Fibroblast of skin of right quadriceps (primary cell): ENCODE data around the gene PTMA.
"Not testable (repeated sequence)": the region's sequence is repeated elsewhere in the genome, so short reads cannot be mapped to it uniquely, and the experiment has no call there.

Source experiments
- DNase-seq: peaks from one replicate; pipeline ENCODE4 v3.0.0-alpha.2; 2013

Gene PTMA

GRCh38 chr2:231707927-231708772, at the start of gene PTMA:
Gene PTMA (plus strand): TSS chr2:231708525. CDS start chr2:231708707, 182 bp downstream.
- peak; percentile 100 for DNase-seq

DNA sequence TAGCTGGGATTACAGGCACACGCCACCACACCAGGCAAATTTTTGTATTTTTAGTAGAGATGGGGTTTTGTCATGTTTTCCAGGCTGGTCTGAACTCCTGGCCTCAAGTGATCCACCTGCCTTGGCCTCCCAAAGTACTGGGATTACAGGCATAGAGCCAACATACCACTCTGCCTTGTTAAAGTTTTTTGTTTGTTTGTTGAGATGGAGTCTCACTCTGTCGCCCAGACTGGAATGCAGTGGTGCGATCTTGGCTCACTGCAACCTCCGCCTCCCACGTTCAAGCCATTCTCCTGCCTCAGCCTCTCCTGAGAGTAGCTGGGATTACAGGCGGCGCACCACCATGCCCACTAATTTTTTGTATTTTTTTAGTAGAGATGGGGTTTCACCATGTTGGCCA, 48.3 kb upstream of the PTMA start:
- not testable (repeated sequence) for DNase-seq

DNA sequence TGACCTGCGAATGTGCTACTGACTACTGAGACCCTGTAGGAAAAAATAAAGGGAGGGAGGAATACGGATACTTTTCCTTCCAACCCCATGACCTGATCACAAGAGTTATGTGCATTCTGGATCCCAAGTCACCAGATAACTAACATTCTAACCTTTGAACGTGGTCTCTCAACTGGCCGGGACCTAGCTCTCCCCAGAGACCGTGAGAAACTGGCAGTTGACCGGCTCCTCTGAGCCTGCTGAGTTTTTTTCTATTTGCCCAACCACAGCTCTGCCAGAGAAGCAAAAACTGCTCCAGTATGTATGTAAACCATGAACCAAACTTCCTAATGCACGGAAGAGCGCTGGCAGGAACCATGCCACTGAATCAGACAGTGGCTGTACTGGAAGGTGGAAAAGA, 47.5 kb upstream of the PTMA start:
- no peak for DNase-seq

- DNase-seq = no peak
Observed at GRCh38 chr2:231661422-231662027, 46.8 kb upstream of the PTMA start.

DNA sequence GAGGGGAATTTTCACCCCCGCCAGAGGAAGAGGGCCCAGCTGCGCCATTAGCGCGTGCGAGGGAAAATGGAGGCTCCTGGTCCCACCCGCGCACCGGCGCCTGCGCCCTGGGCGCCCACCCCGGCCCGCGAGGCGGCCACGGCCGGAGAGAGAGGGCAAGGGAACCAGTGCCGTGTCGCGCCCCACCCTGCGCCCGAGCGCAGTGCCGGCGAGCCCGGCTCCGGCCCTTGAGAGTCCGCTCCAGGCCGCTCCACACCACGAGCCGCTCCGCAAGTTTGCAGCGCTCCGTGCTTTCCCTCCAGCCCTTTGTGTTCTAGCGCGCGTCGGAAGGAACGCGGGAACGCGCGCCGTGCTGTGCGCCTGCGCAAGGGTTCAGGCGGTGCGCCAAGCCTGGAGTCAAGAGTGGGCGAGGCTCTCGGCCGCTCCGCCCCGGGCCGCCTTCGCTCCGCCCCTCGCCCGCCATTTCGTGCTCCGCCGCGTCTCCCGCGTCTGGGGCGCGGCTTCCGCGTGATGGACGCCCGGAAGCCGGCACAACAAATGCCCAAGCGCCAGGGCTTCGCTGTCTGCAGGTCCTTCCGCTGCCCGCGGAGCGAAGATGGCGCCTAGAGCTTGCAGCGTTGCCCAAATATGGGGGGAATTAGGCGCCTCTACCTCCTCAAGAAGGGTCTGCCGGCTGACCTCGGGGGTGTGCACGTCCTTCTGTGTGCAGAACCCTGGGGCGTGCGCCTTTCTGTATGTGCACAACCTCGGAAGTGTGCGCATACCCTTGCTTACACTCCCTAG, 46.1 kb upstream of the PTMA start:
- DNase-seq = peak; percentile 97

DNA sequence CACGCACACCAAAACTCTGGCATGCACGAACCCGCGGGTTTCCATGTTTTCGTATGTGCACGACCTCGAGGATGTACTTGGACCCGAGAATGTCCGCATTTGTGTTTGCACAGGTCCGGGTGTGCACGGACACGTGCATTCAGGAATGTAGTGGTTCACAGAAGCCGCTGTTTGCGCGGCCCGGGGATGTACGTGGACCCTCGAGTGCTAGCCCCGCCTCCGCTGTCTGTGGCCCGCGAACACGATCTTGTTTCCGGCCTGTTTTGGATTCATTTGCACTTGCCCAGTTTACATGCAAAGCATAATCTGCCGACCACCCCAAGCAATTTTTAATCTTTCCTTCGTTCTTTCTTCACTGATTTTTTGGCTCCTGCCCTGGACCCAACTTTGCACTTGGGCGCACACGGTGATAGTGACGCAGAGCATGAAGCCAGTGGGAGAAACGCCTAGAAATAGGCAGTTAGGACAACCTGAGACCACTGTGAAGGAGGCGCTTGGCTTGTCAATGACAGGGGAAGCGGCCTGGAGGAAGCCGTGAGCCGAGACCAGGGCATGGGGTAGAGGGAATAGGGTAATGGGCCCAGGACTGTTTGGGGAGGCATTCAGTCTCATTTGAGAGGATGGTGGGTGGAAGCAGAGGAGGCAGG, 45.4 kb upstream of the PTMA start:
- no peak for DNase-seq

GRCh38 chr2:231663458-231664212, 44.7 kb upstream of the PTMA start:
- no peak for DNase-seq

- no peak for DNase-seq
Observed at GRCh38 chr2:231664727-231665126, 43.6 kb upstream of the PTMA start.

DNA sequence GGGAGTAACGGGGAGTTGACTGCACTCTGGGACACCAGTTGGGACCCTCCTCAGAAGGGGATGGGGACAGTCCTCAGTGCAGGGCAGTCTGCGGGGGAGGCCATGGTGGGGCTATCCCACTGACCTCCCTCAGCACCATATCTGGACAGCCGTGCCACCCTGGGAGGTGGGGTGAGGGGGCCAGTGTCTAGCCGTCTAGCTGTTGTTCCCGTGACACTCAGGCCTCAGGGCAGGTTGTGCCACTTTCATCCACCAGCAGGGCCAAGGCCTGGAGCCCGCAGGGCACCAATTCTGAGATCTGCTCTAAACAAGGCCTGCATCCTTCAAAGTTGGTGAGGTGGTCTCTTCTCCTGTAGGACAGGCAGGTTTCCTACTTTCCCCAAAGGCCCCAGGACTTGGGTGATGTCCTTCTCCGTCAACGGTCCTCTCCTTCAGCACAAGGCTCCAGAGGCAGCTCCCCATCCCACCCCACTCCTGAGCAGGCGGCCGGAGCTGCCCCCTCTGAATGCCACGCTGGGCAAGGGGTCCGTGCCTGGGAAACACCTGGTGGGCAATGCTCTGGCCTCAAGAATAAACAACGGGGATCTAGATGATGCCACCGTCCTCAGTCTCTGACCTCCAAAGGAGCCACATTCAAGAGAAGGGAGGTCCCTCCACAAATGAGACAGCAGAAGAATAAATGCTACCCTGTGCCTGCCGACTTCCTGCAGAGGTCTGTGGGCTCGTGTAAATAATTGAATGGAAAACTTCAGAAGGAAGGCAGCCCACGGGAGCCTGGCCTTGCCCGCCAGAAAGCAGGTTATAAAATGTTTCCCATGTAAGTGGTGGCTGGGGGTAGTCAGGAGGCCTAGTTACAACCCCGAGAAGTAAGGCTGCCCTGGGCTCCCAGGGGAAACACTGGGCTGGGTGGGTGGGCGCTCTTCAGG, 42.8 kb upstream of the PTMA start:
- DNase-seq = no peak

DNA sequence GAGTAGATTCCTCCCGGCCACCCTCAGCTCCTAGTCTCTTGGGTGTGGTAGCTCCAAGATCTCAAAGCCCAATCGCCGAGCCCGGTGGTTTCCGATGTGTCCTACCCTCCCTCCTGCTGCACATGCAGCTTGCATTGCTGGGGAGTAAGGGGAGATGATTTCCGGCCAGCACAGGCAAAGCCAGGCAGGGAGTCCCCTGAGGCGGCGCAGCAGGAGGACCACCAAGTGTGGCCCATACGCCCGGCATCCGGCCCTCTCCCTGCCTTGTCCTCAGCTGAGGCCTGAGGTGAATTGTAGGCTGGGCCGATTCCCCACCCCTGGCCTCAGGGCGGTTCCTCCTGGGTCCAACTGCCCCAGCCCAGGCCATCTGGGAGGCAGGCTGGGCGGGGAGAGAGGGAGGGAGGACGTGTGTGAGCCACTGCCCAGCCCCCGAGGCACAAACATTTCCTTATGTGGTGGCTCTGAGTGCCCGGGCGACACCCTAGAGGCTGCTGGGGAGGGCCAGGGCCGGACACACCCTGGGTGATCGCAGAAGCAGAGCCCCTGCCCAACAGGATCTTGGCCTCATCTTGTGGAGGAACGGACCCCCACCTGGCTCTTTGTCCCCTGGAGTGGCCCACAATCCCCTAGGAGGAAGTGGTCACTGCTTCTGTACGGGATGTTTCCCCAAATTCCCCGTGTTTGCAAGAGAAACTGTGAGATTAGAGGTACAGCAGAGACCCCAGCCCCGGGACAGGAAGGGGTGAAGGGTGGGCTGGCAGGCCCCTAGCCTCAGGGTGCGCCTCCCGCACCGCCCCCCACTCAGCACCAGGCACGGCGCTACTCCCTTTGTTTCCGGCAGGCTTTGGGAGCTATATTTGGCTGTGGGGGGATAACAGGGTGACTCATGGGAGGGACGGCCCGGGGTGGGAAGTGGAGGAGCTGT, 41.9 kb upstream of the PTMA start:
- peak; percentile 95 for DNase-seq

GRCh38 chr2:231667096-231667427, 41.3 kb upstream of the PTMA start:
- DNase-seq = no peak

GRCh38 chr2:231667496-231667895, 40.8 kb upstream of the PTMA start:
- DNase-seq = no peak

DNA sequence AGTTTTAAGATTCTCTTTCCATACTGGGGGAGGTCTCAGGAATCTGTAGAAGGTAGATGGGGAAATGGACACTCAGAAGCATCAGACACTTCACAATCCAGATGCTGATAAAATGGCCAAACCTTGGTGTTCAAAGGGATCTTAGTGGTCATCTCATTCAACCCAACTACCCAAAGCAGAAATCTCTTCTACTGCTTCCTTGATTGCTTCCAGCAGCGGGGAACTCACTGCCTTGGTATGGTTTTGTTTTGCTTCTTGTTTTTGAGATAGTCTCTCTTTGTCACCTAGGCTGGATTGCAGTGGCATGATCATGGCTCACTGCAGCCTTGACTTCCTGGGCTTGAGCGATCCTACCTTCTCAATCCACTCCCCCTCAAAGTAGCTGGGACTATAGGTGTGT, 39.3 kb upstream of the PTMA start:
- DNase-seq = no peak

DNA sequence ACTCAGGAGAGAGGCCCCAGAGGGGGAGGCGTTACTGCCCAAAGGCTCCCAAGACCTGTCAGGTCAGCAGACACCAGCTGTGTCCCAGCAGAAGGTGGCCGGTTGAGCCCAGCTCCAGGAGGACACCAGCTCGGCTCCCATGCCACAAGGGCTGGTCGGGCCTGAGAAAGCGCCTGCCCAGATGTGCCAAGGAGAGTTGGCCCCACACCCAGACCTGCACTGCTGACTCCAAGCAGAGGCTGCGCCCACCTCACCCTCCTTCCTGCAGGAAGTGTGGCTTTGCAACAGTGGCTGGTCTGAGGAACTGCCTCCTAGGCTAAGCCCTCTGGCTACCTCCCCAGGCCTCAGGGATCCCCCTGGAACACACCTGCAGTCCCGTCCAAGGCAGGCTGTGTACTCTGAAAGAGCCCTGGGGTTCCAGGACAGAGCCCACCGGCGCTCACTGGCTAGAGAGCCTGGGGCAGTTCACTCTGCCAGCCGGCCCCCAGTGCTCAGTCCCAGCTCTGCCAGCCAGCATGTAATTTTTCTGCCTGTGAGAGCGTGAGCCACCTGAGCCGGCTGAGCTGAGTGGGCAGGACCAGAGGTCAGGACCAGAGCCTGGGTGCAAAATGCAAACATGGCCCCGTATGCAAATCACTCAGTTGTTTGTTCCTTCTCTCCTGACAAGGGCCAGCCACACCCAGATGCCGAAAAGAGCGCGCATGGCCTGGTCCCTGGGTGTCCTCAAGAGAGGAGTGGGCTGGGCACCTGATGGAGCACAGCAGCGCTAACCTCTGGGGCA, 36.9 kb upstream of the PTMA start:
- no peak for DNase-seq

DNA sequence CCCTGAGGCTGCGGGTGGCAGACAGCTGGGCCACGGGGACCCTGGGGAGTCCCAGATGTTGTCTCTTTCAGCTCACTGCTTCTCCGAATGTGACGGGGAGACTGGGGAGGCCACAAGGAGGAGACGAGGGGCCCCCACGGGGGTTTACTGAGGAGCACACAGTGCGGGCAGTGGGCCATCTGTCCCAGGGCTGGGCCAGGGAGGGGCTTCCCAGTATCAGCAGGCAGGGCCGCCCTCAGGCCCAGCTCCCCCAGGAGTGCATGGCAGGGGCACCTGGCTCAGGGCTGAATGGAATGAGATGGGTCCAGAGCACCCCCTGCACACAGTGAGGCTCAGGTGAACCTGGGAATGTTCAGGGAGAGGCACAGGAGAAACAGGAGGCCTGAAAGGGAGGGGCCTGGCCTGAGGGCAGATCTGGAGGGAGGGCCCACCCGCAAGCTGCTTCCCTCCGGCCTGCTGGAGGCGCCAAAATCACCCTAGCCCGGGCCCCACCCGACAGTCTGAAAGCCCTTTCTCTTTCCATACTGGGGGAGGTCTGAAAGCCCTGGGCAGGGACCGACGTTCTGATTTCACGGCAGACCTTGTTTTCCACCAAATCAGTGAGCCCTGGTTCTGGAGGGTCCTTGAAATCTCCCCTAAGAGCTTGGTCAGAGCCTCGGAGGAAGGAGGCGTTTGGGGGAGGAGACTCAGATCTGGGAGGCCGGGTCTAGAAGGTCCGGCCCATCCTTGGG, 35.5 kb upstream of the PTMA start:
- DNase-seq = peak; percentile 74

DNA sequence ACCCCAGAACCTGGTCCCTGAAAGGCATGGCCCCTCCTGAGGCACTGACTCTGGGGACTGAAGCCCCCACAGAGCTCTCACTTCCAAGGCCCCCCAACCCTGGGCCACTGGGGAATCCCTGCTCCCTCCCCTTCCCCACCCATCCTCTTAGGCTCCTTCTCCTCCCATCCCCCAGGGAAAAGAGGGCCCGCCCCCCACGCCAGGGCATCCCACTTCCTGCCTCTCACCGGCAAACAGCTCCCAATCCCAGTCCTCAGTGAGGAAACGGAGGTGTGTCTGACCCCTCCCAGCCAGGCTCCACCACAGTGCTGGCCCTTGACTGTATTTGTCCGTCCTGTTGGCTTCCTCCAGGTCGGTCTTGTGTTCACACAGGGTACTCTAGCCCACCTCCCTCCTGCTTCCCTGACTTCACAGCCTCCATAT, 35.0 kb upstream of the PTMA start:
- DNase-seq = peak; percentile 54

DNA sequence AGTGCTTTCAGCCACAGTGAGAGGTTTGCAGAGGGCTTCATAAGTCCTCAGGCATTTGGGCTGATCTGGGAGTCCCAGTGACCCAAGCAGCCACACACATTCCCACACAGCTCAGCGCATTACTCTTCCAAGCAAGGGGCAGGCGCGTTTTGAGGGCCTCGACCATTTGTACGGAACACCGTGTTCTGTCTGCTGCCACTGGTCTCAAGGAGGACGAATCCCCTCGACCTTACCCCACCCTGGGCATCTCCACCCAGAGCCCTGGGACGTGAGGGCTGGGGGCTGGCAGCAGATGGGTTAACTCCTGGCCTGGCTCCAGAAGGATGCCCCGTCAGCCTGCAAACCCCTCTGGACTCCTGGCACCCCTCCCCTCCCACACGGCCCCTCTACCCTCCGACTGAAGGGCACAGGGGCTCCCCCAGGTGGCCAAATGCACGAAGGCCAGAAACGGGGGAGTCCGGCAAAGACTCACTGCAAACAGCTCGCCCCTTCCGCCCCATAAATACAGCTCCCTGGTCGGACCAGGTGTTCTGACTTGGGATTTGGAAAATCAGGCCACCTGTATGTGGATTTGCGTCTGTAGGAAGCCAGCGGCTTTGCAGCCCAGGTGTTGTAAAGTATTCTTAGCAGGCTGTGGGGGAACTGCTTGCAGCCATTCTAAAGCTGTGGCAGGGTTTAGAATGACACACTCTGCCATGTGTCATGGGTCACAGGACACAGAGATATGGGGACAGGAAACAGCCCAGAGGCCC, 33.6 kb upstream of the PTMA start:
- peak; percentile 57 for DNase-seq

DNA sequence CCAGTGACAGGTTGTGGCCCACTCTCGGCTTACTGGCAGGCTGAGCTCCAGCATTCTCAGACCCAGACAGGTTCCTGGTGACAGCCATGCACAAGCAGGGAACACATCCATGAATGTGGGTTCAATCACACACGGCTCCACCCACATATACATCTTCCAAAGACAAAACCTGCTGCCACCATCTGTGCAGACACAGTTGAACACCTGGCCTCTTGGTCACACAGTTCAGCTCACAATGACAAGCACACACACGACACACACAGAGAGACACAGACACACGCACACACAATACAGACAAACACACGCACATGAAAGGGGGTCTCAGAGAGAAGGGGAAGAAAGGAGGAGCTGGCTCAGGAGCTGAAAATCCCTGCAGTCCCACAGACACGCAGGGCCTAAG, 32.1 kb upstream of the PTMA start:
- no peak for DNase-seq
